Thyroid gland (tissue), 4 donors: Measurements from ENCODE around the gene GGA3. TPM values are rescaled to one million over a fixed set of nuclear protein-coding genes. Genes with fewer than 3 reads are reported as not detected.

Source experiments
- DNase-seq, 2 donors: peaks; one replicate each; pipeline ENCODE4 v3.0.0-alpha.2; 2019
- H3K27ac ChIP-seq, 3 donors: fragments of 200-600 bp; sonication (generic); 1 replicate in 2 of 3; 2 replicates in 1 of 3; pipeline ENCODE4 v1.5.1; 2016 to 2019; ENCODE audit warnings: mild to moderate bottlenecking in 1 of 3, moderate library complexity in 1 of 3
- H3K27me3 ChIP-seq: fragments of 200-600 bp; sonication (generic); one replicate; pipeline ENCODE4 v1.5.1; 2019
- H3K36me3 ChIP-seq, 2 donors: fragments of 200-600 bp; sonication (generic); one replicate each; pipeline ENCODE4 v1.5.1; 2016 to 2019
- H3K4me1 ChIP-seq, 2 donors: fragments of 200-600 bp; sonication (generic); one replicate each; pipeline ENCODE4 v1.5.1; 2017 to 2019
- H3K4me3 ChIP-seq, 3 donors: fragments of 200-600 bp; sonication (generic); replicated peaks in 1 of 3; 1 replicate in 2 of 3; 2 replicates in 1 of 3; pipeline ENCODE4 v1.5.1; 2016; ENCODE audit warnings: mild to moderate bottlenecking in 1 of 3
- H3K9me3 ChIP-seq: fragments of 200-600 bp; sonication (generic); one replicate; pipeline ENCODE4 v1.5.1; 2017
- CTCF ChIP-seq, 6 experiments: fragments of 200-600 bp in 3 of 6; fragments of 450-650 bp in 3 of 6; sonication (generic) in 3 of 6; IDR thresholded peaks; one replicate each; pipeline ENCODE4 v1.5.1; 2016 to 2019; ENCODE audit warnings: antibody characterized with exemption in 6 of 6, mild to moderate bottlenecking in 2 of 6, inconsistent platforms in 1 of 6, moderate library complexity in 1 of 6
- POLR2A ChIP-seq, 2 donors: fragments of 450-650 bp; IDR thresholded peaks; one replicate each; pipeline ENCODE4 v1.6.1; 2017; ENCODE audit warnings: antibody characterized with exemption in 2 of 2, mild to moderate bottlenecking in 2 of 2, moderate library complexity in 1 of 2
- WGBS, 2 donors: methylation state at CpG; one replicate each; pipeline ENCODE4 v1.1.5; 2017; 5-methylcytosine and 5-hydroxymethylcytosine counted together
- intact Hi-C: fragments of 100-400 bp; cut with DNase I; formaldehyde crosslinking; loops from one replicate; pipeline ENCODE4 v1.15.1; 2023
- total RNA-seq, 4 donors: library from RNA; depleted of rRNA; stranded (reverse); fragments of >200 nt; gene quantifications; one replicate each; pipeline ENCODE4 v1.2.3, GENCODE V29; 2016

GGA3 gene
- total RNA-seq, 4 donors from 2014 or later = 22.5 to 38.4 (median 24.1) TPM

- peaks cover 81% of the 10 kb centered on the region in 2 donors for H3K36me3 ChIP-seq
- intact Hi-C loops = no loop called here
- H3K27me3 ChIP-seq = no peaks in the 10 kb centered on the region
- WGBS, 2 donors = 80 to 95% methylated on average over 1 to 9 of the region's 11 CpGs
- H3K4me1 ChIP-seq = no peaks in the 10 kb centered on the region
- no peak overlapping the region for H3K4me3 ChIP-seq
- no peak for DNase-seq
- no peaks in the 10 kb centered on the region for H3K9me3 ChIP-seq
- TF ChIP-seq CTCF (IDR thresholded peaks at IDR 0.05) = no peak
- no peak for TF ChIP-seq POLR2A (IDR thresholded peaks at IDR 0.05)
- H3K27ac ChIP-seq = no peak overlapping the region
Measured at GRCh38 chr17:75238020-75238580, 23.3 kb downstream of the GGA3 start.

GRCh38 chr17:75237100-75238014 lies 24.0 kb downstream of the GGA3 start:
- H3K27me3 ChIP-seq = no peaks in the 10 kb centered on the region

GRCh38 chr17:75232786-75233185 lies 28.6 kb downstream of the GGA3 start:
- H3K36me3 ChIP-seq = peaks cover 63 to 64% of the 10 kb centered on the region in 2 donors
- H3K9me3 ChIP-seq = no peaks in the 10 kb centered on the region
- H3K27ac ChIP-seq = no peak overlapping the region
- WGBS, 2 donors = 96 to 97% methylated on average over 13 of the region's 13 CpGs
- no peaks in the 10 kb centered on the region for H3K27me3 ChIP-seq
- intact Hi-C loops = no loop called here
- no peak overlapping the region for H3K4me3 ChIP-seq
- no peak for TF ChIP-seq CTCF (IDR thresholded peaks at IDR 0.05)
- no peak for TF ChIP-seq POLR2A (IDR thresholded peaks at IDR 0.05)
- no peaks in the 10 kb centered on the region for H3K4me1 ChIP-seq
- no peak for DNase-seq

More at GRCh38 chr17:75237100-75238014, 24.0 kb downstream of the GGA3 start:
- TF ChIP-seq POLR2A (IDR thresholded peaks at IDR 0.05) = no peak
- TF ChIP-seq CTCF (IDR thresholded peaks at IDR 0.05) = no peak
- Histone ChIP-seq H3K36me3 (peaks cover 81% of the 10 kb centered on the region in 2 donors), H3K4me1 (no peaks in the 10 kb centered on the region), H3K4me3 (no peak overlapping the region), H3K27ac (no peak overlapping the region), H3K9me3 (no peaks in the 10 kb centered on the region)
- DNase-seq = no peak
- intact Hi-C loops = no loop called here
- 61 to 85% methylated on average over 6 to 8 of the region's 12 CpGs for WGBS, 2 donors

- WGBS, 2 donors = 91 to 99% methylated on average over 11 to 13 of the region's 18 CpGs
- Histone ChIP-seq H3K4me3 (no peak overlapping the region), H3K4me1 (no peaks in the 10 kb centered on the region), H3K27ac (no peak overlapping the region), H3K36me3 (peaks cover 54 to 55% of the 10 kb centered on the region in 2 donors), H3K9me3 (no peaks in the 10 kb centered on the region), H3K27me3 (no peaks in the 10 kb centered on the region)
- TF ChIP-seq POLR2A (IDR thresholded peaks at IDR 0.05) (no peak), CTCF (IDR thresholded peaks at IDR 0.05) (no peak)
- intact Hi-C loops = no loop called here
- no peak for DNase-seq
Measured at GRCh38 chr17:75231741-75232464, 29.5 kb downstream of the GGA3 start.
